K562 (cell line): Measurements from ENCODE around the gene ERAL1.
A peak's percentile ranks its signal among the peaks of the same experiment; 100 is the strongest.

Source experiments
- CTCF ChIP-seq, 3 experiments: IDR thresholded peaks in 2 of 3; conservative IDR thresholded peaks in 1 of 3; 2 replicates each; pipeline ENCODE4 v1.5.1; 2011 to 2012; ENCODE audit warnings: low read length in 3 of 3, mild to moderate bottlenecking in 3 of 3, control low read depth in 2 of 3, improper control_type of control experiment in 1 of 3, inconsistent platforms in 1 of 3, low read depth in 1 of 3, mixed read lengths in 1 of 3, moderate library complexity in 1 of 3; ENCODE audit not compliant: insufficient read depth in 2 of 3
- CXXC5 ChIP-seq: fragments of 250-450 bp; sonication (Bioruptor Pico); IDR thresholded peaks from 2 replicates; pipeline ENCODE4 v1.8.0; 2022; ENCODE audit warnings: inconsistent platforms, mild to moderate bottlenecking, moderate library complexity
- HMGN3 ChIP-seq: IDR thresholded peaks from 2 replicates; pipeline ENCODE4 v1.6.1; 2011; ENCODE audit warnings: borderline replicate concordance, low read depth, mild to moderate bottlenecking, mixed read lengths, low read length; ENCODE audit not compliant: insufficient read length; ENCODE audit errors: extremely low read depth
- ZNF76 ChIP-seq: fragments of 250-450 bp; sonication (Bioruptor Pico); IDR thresholded peaks from 2 replicates; pipeline ENCODE4 v1.4.0; 2020; ENCODE audit warnings: mild to moderate bottlenecking, moderate library complexity, borderline replicate concordance

- TF ChIP-seq CXXC5 (CRISPR knock-in tag): peak; percentile 43
- no peak for TF ChIP-seq HMGN3
- TF ChIP-seq ZNF76 (CRISPR knock-in tag): no peak
- no peak for TF ChIP-seq CTCF (IDR thresholded peaks at IDR 0.05 in 2 of 3, conservative IDR thresholded peaks at IDR 0.05 in 1 of 3; ENCODE audit: insufficient read depth in 2 of 3, low read depth in 1 of 3, low read length in 3 of 3)
Observed at GRCh38 chr17:28871056-28871579, 16.3 kb downstream of the ERAL1 start.
